GM23338 (cell line): ENCODE results near the gene FLOT2. TPM values are rescaled to one million over a fixed set of nuclear protein-coding genes. Genes with fewer than 3 reads are reported as not detected.

ENCODE experiments used
- ATAC-seq: fragments of 200-7000 bp; cut with Tn5 transposase; 3 replicates; pipeline ENCODE4 v1.9.1; 2020
- DNase-seq: peaks from one replicate; pipeline ENCODE4 v3.0.0-alpha.2; 2015; ENCODE audit warnings: low spot score
- H2AFZ ChIP-seq: fragments of 200-600 bp; sonication (generic); 2 replicates; pipeline ENCODE4 v1.8.0; 2016; ENCODE audit warnings: antibody characterized with exemption, mild to moderate bottlenecking, moderate library complexity
- H3F3A ChIP-seq: fragments of 200-600 bp; sonication (generic); replicated peaks from 2 replicates; pipeline ENCODE4 v1.8.0; 2017; ENCODE audit warnings: antibody characterized with exemption, mixed run types, low read depth
- H3K27ac ChIP-seq: fragments of 200-600 bp; sonication (generic); 2 replicates; pipeline ENCODE4 v1.6.1; 2016; ENCODE audit warnings: low read depth
- H3K27me3 ChIP-seq: fragments of 200-600 bp; sonication (generic); 2 replicates; pipeline ENCODE4 v1.8.0; 2016; ENCODE audit warnings: mild to moderate bottlenecking, mixed run types, moderate library complexity; ENCODE audit not compliant: insufficient read depth
- H3K36me3 ChIP-seq: fragments of 200-600 bp; sonication (generic); 2 replicates; pipeline ENCODE4 v1.8.0; 2016; ENCODE audit warnings: mild to moderate bottlenecking; ENCODE audit not compliant: insufficient read depth
- H3K4me1 ChIP-seq: fragments of 200-600 bp; sonication (generic); 2 replicates; pipeline ENCODE4 v1.8.0; 2016; ENCODE audit warnings: mild to moderate bottlenecking, moderate library complexity; ENCODE audit not compliant: insufficient read depth
- H3K4me2 ChIP-seq: fragments of 200-600 bp; sonication (generic); 2 replicates; pipeline ENCODE4 v1.7.1; 2017; ENCODE audit warnings: mixed run types
- H3K4me3 ChIP-seq: fragments of 200-600 bp; sonication (generic); 2 replicates; pipeline ENCODE4 v1.6.1; 2016; ENCODE audit warnings: mixed run types
- H3K79me2 ChIP-seq: fragments of 200-600 bp; sonication (generic); replicated peaks from 2 replicates; pipeline ENCODE4 v1.8.0; 2017; ENCODE audit warnings: mild to moderate bottlenecking; ENCODE audit not compliant: insufficient read depth
- H3K9me2 ChIP-seq: fragments of 200-600 bp; sonication (generic); 2 replicates; pipeline ENCODE4 v1.8.0; 2017; ENCODE audit not compliant: insufficient read depth
- H4K20me1 ChIP-seq: fragments of 200-600 bp; sonication (generic); replicated peaks from 2 replicates; pipeline ENCODE4 v1.8.0; 2017; ENCODE audit warnings: mild to moderate bottlenecking; ENCODE audit not compliant: insufficient read depth
- H3K27ac Mint-ChIP-seq: 2 replicates; pipeline ENCODE4 v1.8.0; 2020; ENCODE audit warnings: inconsistent platforms, mild to moderate bottlenecking, moderate library complexity, mixed read lengths
- H3K27me3 Mint-ChIP-seq: 3 replicates; pipeline ENCODE4 v1.8.0; 2022; ENCODE audit warnings: low read depth, mild to moderate bottlenecking, moderate library complexity, mixed read lengths, inconsistent platforms; ENCODE audit not compliant: insufficient read depth, poor library complexity
- H3K36me3 Mint-ChIP-seq: 3 replicates; pipeline ENCODE4 v1.8.0; 2021; ENCODE audit warnings: low read depth, mild to moderate bottlenecking, inconsistent platforms, moderate library complexity, mixed read lengths
- H3K4me1 Mint-ChIP-seq: 3 replicates; pipeline ENCODE4 v1.8.0; 2020; ENCODE audit warnings: mild to moderate bottlenecking, inconsistent platforms, mixed read lengths
- H3K4me3 Mint-ChIP-seq: 3 replicates; pipeline ENCODE4 v1.8.0; 2021; ENCODE audit warnings: moderate library complexity, mild to moderate bottlenecking, inconsistent platforms, mixed read lengths
- H3K9me3 Mint-ChIP-seq: 3 replicates; pipeline ENCODE4 v1.8.0; 2020; ENCODE audit warnings: moderate library complexity, mild to moderate bottlenecking, inconsistent platforms, mixed read lengths
- CREB1 ChIP-seq: fragments of 250-450 bp; sonication (Bioruptor Pico); IDR thresholded peaks from 2 replicates; pipeline ENCODE4 v1.5.0; 2020; ENCODE audit warnings: low read depth, mild to moderate bottlenecking, moderate library complexity
- ETS1 ChIP-seq: IDR thresholded peaks from 2 replicates; pipeline ENCODE4 v1.6.1; 2016; ENCODE audit warnings: antibody characterized with exemption
- EZH2 ChIP-seq: fragments of 200-600 bp; sonication (generic); IDR thresholded peaks from one replicate; pipeline ENCODE4 v1.8.0; 2017; ENCODE audit warnings: antibody characterized with exemption, mild to moderate bottlenecking, low read depth; ENCODE audit not compliant: unreplicated experiment
- EZH2phosphoT487 ChIP-seq: fragments of 200-600 bp; sonication (generic); IDR thresholded peaks from one replicate; pipeline ENCODE4 v1.8.1; 2018; ENCODE audit warnings: antibody characterized with exemption; ENCODE audit not compliant: unreplicated experiment
- JUNB ChIP-seq: IDR thresholded peaks from one replicate; pipeline ENCODE4 v1.6.1; 2016; ENCODE audit warnings: antibody characterized with exemption; ENCODE audit not compliant: unreplicated experiment
- REST ChIP-seq: IDR thresholded peaks from one replicate; pipeline ENCODE4 v1.6.1; 2018; ENCODE audit warnings: antibody characterized with exemption; ENCODE audit not compliant: unreplicated experiment
- STAT1 ChIP-seq: IDR thresholded peaks from one replicate; pipeline ENCODE4 v1.6.1; 2016; ENCODE audit warnings: antibody characterized with exemption; ENCODE audit not compliant: unreplicated experiment
- ZNF114 ChIP-seq: fragments of 250-450 bp; sonication (Bioruptor Pico); IDR thresholded peaks from 2 replicates; pipeline ENCODE4 v1.5.0; 2020; ENCODE audit warnings: mild to moderate bottlenecking, moderate library complexity
- ZNF331 ChIP-seq: fragments of 250-450 bp; sonication (Bioruptor Pico); IDR thresholded peaks from 2 replicates; pipeline ENCODE4 v1.5.0; 2020; ENCODE audit warnings: low read depth, mild to moderate bottlenecking, moderate library complexity
- polyA plus RNA-seq: library from polyadenylated mRNA; unstranded; fragments of >200 nt; fragmentation: Nextera tagmentation; extraction: Ambion mirVana; gene quantifications from 2 replicates; pipeline ENCODE4 v1.2.1, GENCODE V29; 2016
- total RNA-seq: library from RNA; depleted of rRNA; stranded (reverse); fragments of >200 nt; shearing (Covaris generic); gene quantifications from 2 replicates; pipeline ENCODE4 v1.2.3, GENCODE V29; 2014
- TF ChIP-seq, protein P1 (sequence below), 2 experiments: fragments of 200-600 bp in 1 of 2; sonication (generic) in 1 of 2; conservative IDR thresholded peaks; 2 replicates each; pipeline versions ENCODE4 v1.5.1 to v1.6.1; 2016 to 2017; ENCODE audit warnings: antibody characterized with exemption in 2 of 2, low read depth in 2 of 2, mild to moderate bottlenecking in 2 of 2, moderate library complexity in 1 of 2
- TF ChIP-seq, protein P2 (sequence below): fragments of 250-450 bp; sonication (Bioruptor Pico); IDR thresholded peaks from 2 replicates; pipeline ENCODE4 v1.5.0; 2020; ENCODE audit warnings: mild to moderate bottlenecking, moderate library complexity

FLOT2 gene
- total and polyA plus RNA-seq, 2 experiments from 2014 or later = 49.8 to 66.1 TPM

DNA sequence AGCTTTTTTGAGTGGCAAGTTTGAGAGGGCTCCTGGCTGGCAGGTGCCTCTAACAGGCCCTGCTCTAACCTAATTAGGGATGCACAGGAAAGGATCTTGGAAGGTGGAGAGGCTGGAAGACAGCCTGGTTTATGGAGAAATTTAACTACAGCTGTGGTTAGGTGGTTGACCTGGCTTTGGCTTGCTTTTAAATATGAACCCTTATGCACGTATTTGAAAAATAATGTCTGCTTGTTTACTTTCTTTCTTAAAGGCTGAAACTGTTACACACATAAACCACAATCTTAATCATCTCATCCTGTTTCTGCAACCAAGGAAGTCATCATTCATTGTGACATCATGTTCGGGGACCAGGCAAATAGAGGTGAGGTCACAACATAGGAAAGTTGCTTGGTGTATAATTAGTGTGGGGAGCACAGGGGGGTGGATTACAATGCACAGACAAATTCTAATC lies 28.4 kb upstream of the FLOT2 start:
- Mint-ChIP-seq H3K4me1 (no peaks in the 10 kb centered on the region), H3K27ac (no peak overlapping the region), H3K27me3 (no peaks in the 10 kb centered on the region), H3K9me3 (no peaks in the 10 kb centered on the region), H3K36me3 (peaks cover 74% of the 10 kb centered on the region), H3K4me3 (no peak overlapping the region)
- no peak for ATAC-seq
- H3K4me3 ChIP-seq = no peak overlapping the region
- H3K79me2 ChIP-seq = peaks cover 87% of the 10 kb centered on the region
- H3K36me3 ChIP-seq = peaks cover 50% of the 10 kb centered on the region
- no peak overlapping the region for H2AFZ ChIP-seq
- peaks cover 25% of the 10 kb centered on the region for H3F3A ChIP-seq
- H3K4me1 ChIP-seq = no peaks in the 10 kb centered on the region
- 0 out of 2 replicates have a peak overlapping the region, but pooled peaks have one; percentile 39 for H3K27ac ChIP-seq
- H3K4me2 ChIP-seq = no peak overlapping the region
- TF ChIP-seq ZNF331 (CRISPR knock-in tag) (no peak), ZNF114 (no peak), ETS1 (no peak), REST (no peak), CREB1 (CRISPR knock-in tag) (no peak), EZH2 (no peak), EZH2phosphoT487 (no peak), STAT1 (no peak), JUNB (no peak)
- TF ChIP-seq, protein P1, sequence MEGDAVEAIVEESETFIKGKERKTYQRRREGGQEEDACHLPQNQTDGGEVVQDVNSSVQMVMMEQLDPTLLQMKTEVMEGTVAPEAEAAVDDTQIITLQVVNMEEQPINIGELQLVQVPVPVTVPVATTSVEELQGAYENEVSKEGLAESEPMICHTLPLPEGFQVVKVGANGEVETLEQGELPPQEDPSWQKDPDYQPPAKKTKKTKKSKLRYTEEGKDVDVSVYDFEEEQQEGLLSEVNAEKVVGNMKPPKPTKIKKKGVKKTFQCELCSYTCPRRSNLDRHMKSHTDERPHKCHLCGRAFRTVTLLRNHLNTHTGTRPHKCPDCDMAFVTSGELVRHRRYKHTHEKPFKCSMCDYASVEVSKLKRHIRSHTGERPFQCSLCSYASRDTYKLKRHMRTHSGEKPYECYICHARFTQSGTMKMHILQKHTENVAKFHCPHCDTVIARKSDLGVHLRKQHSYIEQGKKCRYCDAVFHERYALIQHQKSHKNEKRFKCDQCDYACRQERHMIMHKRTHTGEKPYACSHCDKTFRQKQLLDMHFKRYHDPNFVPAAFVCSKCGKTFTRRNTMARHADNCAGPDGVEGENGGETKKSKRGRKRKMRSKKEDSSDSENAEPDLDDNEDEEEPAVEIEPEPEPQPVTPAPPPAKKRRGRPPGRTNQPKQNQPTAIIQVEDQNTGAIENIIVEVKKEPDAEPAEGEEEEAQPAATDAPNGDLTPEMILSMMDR (conservative IDR thresholded peaks at IDR 0.05; ENCODE audit: low read depth in 2 of 2) = no peak
- TF ChIP-seq, protein P2, sequence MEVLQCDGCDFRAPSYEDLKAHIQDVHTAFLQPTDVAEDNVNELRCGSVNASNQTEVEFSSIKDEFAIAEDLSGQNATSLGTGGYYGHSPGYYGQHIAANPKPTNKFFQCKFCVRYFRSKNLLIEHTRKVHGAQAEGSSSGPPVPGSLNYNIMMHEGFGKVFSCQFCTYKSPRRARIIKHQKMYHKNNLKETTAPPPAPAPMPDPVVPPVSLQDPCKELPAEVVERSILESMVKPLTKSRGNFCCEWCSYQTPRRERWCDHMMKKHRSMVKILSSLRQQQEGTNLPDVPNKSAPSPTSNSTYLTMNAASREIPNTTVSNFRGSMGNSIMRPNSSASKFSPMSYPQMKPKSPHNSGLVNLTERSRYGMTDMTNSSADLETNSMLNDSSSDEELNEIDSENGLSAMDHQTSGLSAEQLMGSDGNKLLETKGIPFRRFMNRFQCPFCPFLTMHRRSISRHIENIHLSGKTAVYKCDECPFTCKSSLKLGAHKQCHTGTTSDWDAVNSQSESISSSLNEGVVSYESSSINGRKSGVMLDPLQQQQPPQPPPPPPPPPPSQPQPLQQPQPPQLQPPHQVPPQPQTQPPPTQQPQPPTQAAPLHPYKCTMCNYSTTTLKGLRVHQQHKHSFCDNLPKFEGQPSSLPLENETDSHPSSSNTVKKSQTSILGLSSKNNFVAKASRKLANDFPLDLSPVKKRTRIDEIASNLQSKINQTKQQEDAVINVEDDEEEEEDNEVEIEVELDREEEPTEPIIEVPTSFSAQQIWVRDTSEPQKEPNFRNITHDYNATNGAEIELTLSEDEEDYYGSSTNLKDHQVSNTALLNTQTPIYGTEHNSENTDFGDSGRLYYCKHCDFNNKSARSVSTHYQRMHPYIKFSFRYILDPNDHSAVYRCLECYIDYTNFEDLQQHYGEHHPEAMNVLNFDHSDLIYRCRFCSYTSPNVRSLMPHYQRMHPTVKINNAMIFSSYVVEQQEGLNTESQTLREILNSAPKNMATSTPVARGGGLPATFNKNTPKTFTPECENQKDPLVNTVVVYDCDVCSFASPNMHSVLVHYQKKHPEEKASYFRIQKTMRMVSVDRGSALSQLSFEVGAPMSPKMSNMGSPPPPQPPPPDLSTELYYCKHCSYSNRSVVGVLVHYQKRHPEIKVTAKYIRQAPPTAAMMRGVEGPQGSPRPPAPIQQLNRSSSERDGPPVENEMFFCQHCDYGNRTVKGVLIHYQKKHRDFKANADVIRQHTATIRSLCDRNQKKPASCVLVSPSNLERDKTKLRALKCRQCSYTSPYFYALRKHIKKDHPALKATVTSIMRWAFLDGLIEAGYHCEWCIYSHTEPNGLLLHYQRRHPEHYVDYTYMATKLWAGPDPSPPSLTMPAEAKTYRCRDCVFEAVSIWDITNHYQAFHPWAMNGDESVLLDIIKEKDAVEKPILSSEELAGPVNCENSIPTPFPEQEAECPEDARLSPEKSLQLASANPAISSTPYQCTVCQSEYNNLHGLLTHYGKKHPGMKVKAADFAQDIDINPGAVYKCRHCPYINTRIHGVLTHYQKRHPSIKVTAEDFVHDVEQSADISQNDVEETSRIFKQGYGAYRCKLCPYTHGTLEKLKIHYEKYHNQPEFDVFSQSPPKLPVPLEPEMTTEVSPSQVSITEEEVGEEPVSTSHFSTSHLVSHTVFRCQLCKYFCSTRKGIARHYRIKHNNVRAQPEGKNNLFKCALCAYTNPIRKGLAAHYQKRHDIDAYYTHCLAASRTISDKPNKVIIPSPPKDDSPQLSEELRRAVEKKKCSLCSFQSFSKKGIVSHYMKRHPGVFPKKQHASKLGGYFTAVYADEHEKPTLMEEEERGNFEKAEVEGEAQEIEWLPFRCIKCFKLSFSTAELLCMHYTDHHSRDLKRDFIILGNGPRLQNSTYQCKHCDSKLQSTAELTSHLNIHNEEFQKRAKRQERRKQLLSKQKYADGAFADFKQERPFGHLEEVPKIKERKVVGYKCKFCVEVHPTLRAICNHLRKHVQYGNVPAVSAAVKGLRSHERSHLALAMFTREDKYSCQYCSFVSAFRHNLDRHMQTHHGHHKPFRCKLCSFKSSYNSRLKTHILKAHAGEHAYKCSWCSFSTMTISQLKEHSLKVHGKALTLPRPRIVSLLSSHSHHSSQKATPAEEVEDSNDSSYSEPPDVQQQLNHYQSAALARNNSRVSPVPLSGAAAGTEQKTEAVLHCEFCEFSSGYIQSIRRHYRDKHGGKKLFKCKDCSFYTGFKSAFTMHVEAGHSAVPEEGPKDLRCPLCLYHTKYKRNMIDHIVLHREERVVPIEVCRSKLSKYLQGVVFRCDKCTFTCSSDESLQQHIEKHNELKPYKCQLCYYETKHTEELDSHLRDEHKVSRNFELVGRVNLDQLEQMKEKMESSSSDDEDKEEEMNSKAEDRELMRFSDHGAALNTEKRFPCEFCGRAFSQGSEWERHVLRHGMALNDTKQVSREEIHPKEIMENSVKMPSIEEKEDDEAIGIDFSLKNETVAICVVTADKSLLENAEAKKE (CRISPR knock-in tag) = no peak
- no peaks in the 10 kb centered on the region for H3K27me3 ChIP-seq
- no peaks in the 10 kb centered on the region for H3K9me2 ChIP-seq
- H4K20me1 ChIP-seq = peaks cover 71% of the 10 kb centered on the region
- DNase-seq = no peak
